Parathyroid adenoma (tissue), 2 donors: ENCODE data around the gene CD44.

Source experiments
- H2AFZ ChIP-seq: fragments of 300-600 bp; sonication (generic); one replicate; pipeline ENCODE4 v1.7.0; 2017; ENCODE audit warnings: antibody characterized with exemption, mild to moderate bottlenecking
- H3K27ac ChIP-seq: fragments of 300-600 bp; sonication (generic); one replicate; pipeline ENCODE4 v1.7.0; 2017
- H3K27me3 ChIP-seq: fragments of 300-600 bp; sonication (generic); one replicate; pipeline ENCODE4 v1.7.0; 2017; ENCODE audit warnings: low read length; ENCODE audit not compliant: control insufficient read depth, insufficient read depth
- H3K36me3 ChIP-seq: fragments of 300-600 bp; sonication (generic); one replicate; pipeline ENCODE4 v1.7.0; 2017; ENCODE audit warnings: low read length; ENCODE audit not compliant: control insufficient read depth, insufficient read depth
- H3K4me1 ChIP-seq: fragments of 300-600 bp; sonication (generic); one replicate; pipeline ENCODE4 v1.7.0; 2017; ENCODE audit warnings: control low read depth
- H3K4me2 ChIP-seq: fragments of 300-600 bp; sonication (generic); one replicate; pipeline ENCODE4 v1.7.0; 2017; ENCODE audit warnings: low read length
- H3K4me3 ChIP-seq: fragments of 300-600 bp; sonication (generic); one replicate; pipeline ENCODE4 v1.7.0; 2017; ENCODE audit warnings: low read depth, low read length
- H3K79me2 ChIP-seq: fragments of 300-600 bp; sonication (generic); one replicate; pipeline ENCODE4 v1.7.0; 2017; ENCODE audit warnings: control low read depth
- H3K9ac ChIP-seq: fragments of 300-600 bp; sonication (generic); one replicate; pipeline ENCODE4 v1.7.0; 2017; ENCODE audit warnings: mild to moderate bottlenecking
- H3K9me3 ChIP-seq: fragments of 300-600 bp; sonication (generic); one replicate; pipeline ENCODE4 v1.7.0; 2017; ENCODE audit warnings: low read length; ENCODE audit not compliant: control insufficient read depth
- CTCF ChIP-seq: fragments of 300-600 bp; sonication (generic); IDR thresholded peaks from one replicate; pipeline ENCODE4 v1.7.0; 2017; ENCODE audit warnings: antibody characterized with exemption, mild to moderate bottlenecking
- donor health status: primary hyperparathyroidism.

The CD44 gene

GRCh38 chr11:35272391-35272902 lies 133.5 kb downstream of the CD44 start:
- Histone ChIP-seq H3K4me2 (no peak overlapping the region), H2AFZ (no peak overlapping the region), H3K4me1 (no peaks in the 10 kb centered on the region), H3K27me3 (no peaks in the 10 kb centered on the region), H3K9ac (no peak overlapping the region), H3K4me3 (no peak overlapping the region), H3K27ac (no peak overlapping the region), H3K9me3 (no peaks in the 10 kb centered on the region), H3K79me2 (no peaks in the 10 kb centered on the region), H3K36me3 (no peaks in the 10 kb centered on the region)
- TF ChIP-seq CTCF = no peak

- H3K79me2 ChIP-seq = no peaks in the 10 kb centered on the region
Observed at GRCh38 chr11:35274909-35275785, 136.2 kb downstream of the CD44 start.

GRCh38 chr11:35275786-35276170 lies 136.8 kb downstream of the CD44 start:
- Histone ChIP-seq H3K4me1 (no peaks in the 10 kb centered on the region), H3K79me2 (no peaks in the 10 kb centered on the region), H3K4me2 (no peak overlapping the region), H3K27me3 (no peaks in the 10 kb centered on the region), H3K36me3 (no peaks in the 10 kb centered on the region), H3K9me3 (no peaks in the 10 kb centered on the region), H3K27ac (no peak overlapping the region), H3K4me3 (no peak overlapping the region), H3K9ac (no peak overlapping the region), H2AFZ (no peak overlapping the region)
- no peak for TF ChIP-seq CTCF

More at GRCh38 chr11:35274909-35275785, 136.2 kb downstream of the CD44 start:
- TF ChIP-seq CTCF = no peak
- Histone ChIP-seq H3K4me1 (no peaks in the 10 kb centered on the region), H3K4me2 (no peak overlapping the region), H3K4me3 (no peak overlapping the region), H3K9ac (no peak overlapping the region), H3K9me3 (no peaks in the 10 kb centered on the region), H3K27ac (no peak overlapping the region), H3K36me3 (no peaks in the 10 kb centered on the region), H2AFZ (no peak overlapping the region), H3K27me3 (no peaks in the 10 kb centered on the region)

- no peaks in the 10 kb centered on the region for H3K27me3 ChIP-seq
- H3K4me3 ChIP-seq = no peak overlapping the region
- no peak overlapping the region for H3K9ac ChIP-seq
- no peak overlapping the region for H3K27ac ChIP-seq
- no peak for TF ChIP-seq CTCF
- H3K9me3 ChIP-seq = no peaks in the 10 kb centered on the region
- H3K36me3 ChIP-seq = no peaks in the 10 kb centered on the region
- H3K79me2 ChIP-seq = no peaks in the 10 kb centered on the region
- H3K4me1 ChIP-seq = no peaks in the 10 kb centered on the region
- no peak overlapping the region for H3K4me2 ChIP-seq
- no peak overlapping the region for H2AFZ ChIP-seq
Observed at GRCh38 chr11:35276396-35277145, 137.6 kb downstream of the CD44 start.
